ENCODE data around the gene CD34.

Gene CD34

DNA sequence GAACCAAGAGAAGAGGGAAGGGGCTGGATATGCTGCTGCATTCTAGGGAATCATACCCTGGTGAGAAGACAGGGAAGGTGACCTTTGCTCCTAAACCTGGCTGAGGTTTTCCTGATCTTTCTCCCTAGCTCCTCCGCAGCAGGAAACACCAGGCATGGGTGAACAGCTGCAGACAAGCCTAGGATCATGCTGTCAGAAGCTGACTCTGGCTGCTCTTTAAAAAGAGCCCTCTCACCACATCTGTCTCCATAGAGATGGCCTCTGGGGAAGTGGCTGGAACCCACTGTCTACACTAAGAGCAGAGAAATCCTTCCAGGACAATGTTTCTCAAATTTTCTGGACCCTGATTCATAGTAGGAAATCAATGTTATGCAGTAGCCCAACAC is 57.6 kb downstream of the CD34 start:
- DNase-seq (ENCODE audit: low spot score) = no peak

DNA sequence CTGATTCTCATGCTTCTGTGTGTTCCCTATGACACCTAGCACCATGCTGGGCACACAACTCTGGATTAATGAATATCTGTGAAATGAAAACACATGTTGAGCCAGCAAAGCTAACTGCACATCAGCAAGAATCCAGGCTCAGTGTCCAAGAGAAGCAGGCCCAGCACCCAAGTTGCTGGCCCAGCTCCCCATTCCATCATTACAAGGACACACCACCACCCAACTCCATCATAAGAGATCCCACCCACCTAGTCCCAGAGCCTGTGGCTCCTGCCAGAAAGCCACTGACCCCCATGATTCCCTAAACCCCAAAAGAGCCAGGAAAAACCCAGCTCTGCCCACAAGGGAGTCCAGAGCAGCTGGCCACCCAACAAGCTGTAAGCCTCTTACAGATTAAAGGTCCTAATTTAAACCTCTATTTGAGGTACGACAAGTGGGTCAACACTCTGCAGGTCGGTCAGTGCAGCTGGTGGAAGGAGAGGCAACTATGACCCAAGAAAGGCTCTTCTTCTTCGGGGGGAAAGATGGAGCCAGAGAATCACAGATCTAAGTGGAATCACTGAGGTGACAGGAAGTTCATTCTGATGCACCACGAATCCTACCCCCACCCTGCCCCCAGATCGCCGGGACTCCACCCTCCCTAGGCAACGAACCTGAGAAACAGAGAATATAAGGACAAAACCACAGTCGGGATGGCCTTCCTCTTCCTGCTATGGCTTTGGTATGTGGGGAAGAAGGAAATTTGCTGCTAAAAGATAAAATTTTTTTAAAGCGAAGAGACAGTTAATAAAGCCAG is 58.2 kb downstream of the CD34 start:
- no peak for DNase-seq (ENCODE audit: low spot score)

- no peak for DNase-seq (ENCODE audit: low spot score)
Observed at GRCh38 chr1:207851696-207852095, 59.2 kb downstream of the CD34 start.

GRCh38 chr1:207850621-207851407 is 60.1 kb downstream of the CD34 start:
- no peak for DNase-seq (ENCODE audit: low spot score)

DNA sequence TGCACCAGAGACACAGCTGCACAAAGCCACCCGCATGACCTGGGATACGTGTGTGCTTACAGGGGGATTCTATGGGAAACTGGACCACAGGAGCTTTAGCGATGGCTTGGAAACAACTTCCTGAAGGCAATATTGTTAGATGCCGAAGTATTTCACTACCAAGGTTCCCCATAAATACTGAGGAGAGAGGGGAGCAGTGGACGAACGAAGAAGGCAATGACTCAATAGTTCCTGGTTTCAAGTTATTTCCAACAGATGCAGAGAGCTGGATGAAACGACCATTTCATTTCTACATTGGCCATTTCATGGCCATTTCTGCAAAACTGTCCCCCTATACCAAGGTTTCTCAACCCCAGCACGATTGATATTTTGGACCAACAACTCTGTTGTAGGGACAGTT is 61.3 kb downstream of the CD34 start:
- no peak for DNase-seq (ENCODE audit: low spot score)

- no peak for DNase-seq (ENCODE audit: low spot score)
Observed at GRCh38 chr1:207849016-207849415, 61.9 kb downstream of the CD34 start.

DNA sequence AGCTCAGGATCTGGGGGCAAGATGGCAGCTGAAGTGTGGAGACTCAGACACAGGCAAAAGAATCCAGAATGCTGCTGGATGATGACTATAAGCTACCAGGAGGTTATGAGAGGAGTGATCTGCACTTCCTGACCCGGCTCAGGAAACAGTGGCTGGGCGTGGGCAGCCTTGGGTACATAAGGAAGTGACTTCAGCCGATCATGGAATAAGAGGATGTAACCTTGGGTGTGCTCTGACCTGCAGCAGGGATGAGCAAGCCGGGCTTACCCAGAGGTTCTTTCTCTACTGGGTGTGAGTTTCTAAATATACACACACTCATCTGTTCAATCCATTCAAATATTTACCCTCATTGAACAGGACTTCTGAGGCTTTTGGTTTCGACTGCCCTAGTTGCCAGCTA is 62.7 kb downstream of the CD34 start:
- peak; percentile 15 for DNase-seq (ENCODE audit: low spot score)

DNA sequence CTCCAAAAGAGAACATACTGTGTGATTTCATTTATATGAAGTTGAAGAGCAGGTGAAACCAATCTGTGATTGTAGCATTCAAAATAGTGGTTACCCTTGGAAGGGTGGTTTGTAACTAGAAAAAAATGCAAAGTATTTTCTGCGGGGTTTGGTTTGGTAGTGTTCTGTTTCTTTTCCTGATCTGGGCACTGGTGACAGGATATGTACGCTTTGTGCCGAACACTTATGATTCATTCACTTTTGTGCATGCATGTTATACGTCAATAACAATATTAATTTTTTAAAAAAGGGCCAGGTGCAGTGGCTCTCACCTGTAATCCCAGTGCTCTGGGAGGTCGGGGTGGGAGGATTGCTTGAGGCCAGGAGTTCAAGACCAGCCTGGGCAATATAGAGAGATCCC is 63.8 kb downstream of the CD34 start:
- DNase-seq (ENCODE audit: low spot score) = no peak

DNA sequence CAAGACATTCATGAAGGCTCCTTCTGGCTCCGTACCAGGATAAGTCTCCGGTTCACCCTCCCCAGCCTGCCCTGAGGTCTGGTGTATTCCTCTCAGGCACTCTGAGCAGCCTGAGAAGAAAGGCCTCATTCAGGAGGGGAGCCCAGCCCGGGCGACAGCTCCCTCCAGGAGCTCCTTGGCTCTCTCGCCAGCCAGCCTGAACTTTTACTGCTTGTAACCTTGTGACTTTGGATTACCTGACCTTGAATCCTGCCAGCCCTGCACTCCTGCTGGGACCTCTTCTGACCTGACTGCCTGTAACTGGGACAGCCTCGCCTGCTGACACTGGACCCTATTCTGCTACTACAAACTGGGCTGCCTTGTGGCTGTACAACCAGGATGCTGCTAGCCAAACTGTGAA is 65.8 kb downstream of the CD34 start:
- DNase-seq (ENCODE audit: low spot score) = no peak

DNA sequence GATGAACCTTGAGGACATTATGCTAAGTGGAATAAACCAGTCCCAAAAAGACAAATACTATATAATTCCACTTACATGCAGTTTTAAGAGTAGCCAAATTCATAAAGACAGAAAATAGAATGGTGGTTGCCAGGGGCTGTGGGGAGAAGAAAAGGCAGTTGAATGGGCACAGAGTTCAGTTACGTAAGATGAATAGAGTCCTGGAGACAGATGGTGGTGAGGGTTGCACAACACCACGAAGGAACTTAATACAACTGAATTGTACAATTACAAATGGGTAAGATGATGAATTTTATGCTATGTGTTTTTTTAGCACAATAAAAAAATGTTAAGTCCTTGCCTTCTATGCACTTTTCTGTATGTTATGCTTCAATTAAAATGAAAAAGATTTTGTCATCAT is 66.6 kb downstream of the CD34 start:
- no peak for DNase-seq (ENCODE audit: low spot score)

- DNase-seq (ENCODE audit: low spot score) = no peak
Observed at GRCh38 chr1:207842506-207842905, 68.4 kb downstream of the CD34 start.

GRCh38 chr1:207841901-207842300 is 69.0 kb downstream of the CD34 start:
- DNase-seq (ENCODE audit: low spot score) = no peak

DNA sequence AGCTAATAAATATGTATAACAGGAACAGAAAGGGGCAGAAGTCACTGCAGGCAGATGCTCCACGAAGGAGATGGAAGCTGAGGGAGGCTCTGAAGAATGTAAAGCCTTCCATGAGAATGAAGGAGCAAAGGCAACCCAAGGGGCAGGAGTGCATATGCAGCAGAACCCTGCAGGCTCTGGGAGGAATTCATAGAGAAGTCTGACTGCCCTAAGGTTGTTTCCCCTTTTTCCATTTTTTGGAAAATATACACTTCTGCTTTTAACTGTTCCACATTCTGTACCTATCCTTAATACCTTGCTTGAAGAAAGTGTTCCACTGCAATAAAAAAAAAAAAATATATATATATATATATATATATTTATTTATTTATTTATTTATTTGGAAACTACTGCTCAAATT is 69.6 kb downstream of the CD34 start:
- DNase-seq (ENCODE audit: low spot score) = no peak

GRCh38 chr1:207840380-207840779 is 70.5 kb downstream of the CD34 start:
- peak; percentile 6 for DNase-seq (ENCODE audit: low spot score)

DNA sequence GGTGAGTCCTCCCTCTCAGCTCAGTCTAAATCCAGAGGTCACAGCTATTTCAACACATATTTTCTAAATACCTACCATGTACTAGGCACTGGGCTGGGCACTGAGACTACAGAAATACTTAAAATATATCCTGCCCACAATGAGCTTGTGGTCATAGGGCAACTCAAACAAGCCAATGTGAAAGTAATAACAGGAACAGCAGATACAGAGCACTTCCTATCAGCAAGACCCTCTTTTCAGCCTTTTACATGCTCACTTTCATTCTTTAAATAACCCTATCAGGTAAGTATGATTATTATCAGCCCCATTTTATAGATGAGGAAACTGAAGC is 71.9 kb downstream of the CD34 start:
- no peak for DNase-seq (ENCODE audit: low spot score)

DNA sequence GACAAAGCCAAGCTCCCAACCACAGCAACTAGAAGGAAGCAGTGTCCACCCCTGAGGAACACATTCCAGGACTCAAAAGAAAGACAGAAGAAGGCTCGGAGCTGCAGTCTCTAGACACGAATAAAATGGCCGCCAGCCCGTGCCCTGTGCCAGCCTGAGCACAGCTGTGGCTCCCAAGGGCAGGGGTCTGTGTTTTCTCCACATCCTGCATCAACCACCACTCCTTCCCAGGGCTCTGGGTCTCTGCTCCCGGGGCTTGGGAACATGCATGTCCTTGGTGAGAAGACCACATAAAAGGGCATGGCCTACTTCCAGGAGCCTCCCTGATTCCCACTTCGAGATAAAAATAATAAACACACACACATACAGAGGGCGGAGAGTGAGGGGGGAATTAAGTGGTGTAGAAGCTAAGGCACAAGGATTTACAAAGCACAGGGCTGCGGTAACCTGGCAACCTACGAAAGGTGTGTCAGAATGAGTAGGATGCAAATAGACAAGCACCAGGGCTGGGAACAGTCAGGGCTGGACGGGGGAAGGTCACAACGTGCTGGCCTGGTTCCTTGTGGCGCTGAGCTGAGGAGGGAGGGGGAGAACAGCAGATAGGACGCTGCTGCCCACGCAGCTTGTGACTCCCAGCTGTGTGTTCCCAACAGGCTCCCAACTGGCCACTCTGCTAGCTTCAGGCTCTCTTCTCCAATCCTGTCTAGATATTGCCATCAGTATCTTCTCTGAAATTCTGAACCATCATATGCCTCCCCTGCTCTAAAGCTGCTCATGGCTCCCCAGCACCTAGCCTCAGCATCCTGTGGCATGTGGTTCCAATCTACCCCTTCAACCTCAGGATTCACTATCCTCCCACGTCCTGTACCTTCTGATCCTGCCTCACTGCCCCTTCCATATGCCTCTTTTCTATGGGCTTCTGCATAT is 72.5 kb downstream of the CD34 start:
- DNase-seq (ENCODE audit: low spot score) = no peak

DNA sequence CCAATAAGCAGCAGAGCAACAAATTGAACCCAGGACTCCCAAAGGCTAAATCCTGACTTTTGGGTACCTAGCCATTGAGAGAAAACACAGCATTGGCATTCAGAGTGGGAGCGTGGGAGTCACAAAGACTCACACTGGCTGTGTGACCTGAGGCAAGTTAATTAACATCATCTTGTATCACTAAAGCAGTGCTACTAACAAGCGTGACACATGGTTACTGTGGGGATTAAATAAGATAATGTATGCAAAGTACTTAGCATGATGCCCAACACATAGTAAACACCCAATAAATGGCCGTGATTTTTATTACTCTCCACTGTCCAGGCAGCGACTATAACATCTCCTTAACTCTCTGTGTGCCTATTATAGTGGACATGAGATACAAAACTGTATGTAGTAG is 73.3 kb downstream of the CD34 start:
- DNase-seq (ENCODE audit: low spot score) = no peak

DNA sequence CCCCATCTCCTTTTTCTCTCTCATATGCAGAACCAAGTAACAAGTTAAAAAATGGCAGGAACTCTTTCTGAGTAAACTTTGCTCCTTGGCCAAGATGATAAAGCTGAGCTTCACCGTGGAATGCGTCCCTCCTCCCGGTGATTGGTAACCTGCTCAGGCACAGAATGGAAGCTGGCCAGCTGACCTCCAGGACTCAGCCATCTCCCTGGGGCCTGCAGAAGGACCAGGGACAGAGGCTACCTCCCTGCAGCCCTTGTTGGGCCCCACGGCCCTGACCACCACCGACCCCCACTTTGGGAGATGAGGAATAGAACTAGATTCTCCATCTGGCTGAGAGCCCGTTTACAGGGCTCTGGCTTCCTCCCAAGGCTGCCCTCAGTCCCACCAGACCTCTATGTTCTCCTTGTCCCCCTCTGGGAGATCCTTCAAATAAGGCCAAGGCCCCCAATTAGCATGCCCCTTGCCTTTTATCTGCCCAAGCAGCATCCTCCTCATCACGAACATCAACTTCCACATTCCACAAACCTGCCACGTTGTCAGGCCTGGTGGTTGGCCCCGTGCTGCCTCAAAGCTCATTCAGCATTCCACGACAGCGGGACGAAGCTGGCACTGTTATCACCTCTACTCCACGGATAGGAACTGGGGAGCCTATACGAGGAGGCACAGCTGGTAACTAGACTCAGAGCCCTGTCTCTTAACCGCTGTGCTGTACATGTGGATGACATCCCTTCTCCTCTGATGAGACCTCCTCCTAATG is 74.2 kb downstream of the CD34 start:
- no peak for DNase-seq (ENCODE audit: low spot score)

DNA sequence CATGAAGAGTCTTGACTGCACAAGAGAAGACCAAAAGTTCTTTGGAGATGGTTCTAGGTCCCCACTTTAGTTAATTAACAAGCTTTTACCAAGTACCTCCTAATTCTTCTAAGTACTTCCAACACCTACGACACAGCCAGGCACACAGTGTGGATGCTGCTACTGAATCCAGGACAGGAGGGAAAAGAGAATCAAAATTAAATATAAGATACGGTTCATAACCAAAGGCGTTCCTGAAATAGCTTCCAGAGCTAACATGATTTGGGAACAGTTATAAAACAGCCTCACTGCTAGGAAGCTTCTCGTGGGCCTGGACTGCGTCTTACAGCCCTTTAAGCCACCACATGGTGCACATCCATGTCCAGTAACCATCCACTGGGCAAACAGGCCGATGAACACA is 75.0 kb downstream of the CD34 start:
- no peak for DNase-seq (ENCODE audit: low spot score)

DNA sequence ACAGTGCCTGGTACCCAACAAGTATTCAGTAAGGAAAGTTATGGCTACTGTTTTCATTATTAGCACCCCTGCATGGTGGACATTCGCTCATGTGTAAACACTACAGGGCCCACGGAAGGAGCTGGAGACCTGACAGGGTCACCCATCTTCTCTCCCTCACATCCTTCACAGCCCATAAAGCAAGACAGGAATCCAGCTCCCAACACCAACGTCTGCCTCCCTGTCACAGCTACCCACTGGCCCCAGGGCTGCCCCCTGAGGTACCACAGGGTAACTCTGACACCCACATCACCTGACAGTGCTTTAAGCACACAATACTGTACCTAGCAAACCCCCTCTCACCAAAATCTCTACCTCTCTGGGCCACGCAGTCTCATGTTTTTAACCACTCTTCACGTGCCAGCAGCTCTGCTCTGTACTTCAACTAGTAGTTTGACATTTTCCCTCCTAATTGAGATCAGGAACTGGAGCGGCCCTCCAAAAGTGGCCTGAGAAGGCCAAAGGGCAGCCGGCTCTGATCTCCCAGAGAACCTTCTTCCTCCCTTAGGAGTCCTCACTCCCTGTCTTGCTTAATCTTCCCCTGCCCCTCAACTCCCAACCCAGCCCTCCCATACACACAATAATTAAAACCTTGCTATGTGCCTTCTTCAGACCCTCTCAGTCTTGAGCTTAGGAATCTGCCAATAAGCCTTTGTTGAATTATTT is 76.8 kb downstream of the CD34 start:
- DNase-seq (ENCODE audit: low spot score) = no peak

- DNase-seq (ENCODE audit: low spot score) = no peak
Observed at GRCh38 chr1:207833381-207833780, 77.5 kb downstream of the CD34 start.
